ENCODE measurements around the gene GATAD2A.
"Not testable (repeated sequence)": the region's sequence is repeated elsewhere in the genome, so short reads cannot be mapped to it uniquely, and the experiment has no call there.

Gene GATAD2A

DNA sequence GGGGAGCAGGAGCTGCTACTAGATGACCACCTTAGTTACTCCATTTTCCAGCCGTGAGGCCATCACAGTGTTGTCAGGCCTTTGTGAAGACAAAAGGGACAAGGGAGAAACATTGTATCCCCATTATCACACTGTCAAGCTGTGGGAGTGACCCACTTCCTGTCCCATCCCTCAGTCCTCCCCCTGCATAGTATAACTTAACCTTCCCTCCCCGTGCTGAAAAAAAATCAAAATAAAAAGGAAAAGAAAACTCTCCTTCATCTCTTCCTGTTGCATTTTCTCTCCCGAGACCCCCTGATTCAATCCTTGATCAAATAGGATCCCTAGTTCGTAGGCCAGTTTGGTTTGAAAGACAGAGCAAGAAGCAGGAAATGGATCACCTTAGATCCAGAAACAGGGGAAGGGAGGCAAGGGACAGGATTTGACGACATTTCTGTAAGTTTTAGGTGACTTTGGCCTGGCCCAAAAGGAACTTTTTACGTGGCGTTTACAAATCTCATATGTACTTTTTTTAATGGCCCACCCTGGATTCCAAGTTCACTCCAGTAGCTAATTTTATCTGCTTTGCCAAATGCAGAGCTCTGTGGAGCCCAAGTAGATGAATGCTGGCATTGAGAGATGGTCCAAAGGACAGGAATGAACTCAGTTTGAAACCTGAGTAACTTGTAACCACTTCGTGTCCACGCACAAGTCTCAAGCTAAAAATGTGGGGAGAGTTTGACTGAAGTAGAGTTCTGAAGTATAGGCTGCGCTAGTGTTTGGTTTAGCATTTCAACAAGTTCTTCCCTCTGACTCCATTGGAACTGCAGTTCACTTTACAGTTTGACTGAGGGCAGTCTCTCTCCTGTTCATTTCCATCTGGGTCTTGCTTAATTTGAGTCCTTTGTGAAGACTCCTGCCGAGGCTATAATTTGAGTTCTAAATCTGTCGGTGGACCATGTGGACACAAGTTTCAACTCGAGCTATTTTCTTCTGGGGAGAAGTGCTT is 16.6 kb upstream of the GATAD2A start:
- DNase-seq, result no peak

DNA sequence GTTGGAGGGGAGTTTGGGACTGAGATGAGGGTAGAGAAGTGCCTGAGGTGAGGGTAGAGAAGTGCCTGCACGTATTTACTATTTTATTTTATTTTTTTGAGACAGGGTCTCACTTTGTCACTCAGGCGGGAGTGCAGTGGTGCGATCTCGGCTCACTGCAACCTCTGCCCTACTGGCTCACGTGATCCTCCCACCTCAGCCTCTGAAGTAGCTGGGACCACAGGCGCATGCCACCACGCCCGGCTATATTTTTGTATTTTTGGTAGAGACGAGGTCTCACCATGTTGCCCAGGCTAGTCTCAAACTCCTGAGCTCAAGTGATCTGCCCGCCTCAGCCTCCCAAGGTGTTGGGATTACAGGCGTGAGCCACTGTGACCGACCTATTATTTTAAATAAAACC is 15.8 kb upstream of the GATAD2A start:
- DNase-seq, result not testable (repeated sequence)

GRCh38 chr19:19394333-19394732 is 11.1 kb upstream of the GATAD2A start:
- not testable (repeated sequence) for DNase-seq

DNA sequence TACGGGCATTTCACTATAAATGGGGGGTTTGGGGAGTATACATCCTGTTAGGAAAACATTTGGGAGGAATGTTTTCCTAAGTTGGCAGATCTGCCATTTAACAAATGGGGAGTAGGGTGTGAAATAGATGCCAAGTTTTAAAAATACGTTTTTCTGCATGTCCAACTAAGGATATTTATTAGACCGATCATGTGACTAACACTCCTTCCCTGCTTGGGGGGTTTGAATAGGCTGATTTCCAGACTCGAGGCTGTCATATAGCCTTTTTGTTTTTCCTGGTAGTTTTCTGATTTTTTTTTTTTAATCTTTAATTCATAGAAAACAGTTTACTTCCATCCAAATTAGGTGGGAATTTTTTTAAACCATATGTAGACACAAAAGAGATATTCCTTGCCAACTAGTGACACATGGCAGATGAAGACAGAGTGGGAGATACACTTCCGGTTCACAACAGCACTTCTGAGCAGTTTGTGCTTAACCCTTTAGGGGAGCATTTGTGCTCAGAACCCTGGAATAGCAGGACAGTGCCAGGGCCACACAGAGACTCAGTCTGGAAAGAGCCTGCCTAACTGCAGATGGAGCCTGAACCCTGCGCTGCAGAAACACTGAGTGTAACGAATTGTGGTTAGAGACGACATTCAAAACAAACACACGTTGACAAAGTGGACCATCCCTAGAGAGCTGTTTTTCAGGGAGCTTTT is 5.6 kb upstream of the GATAD2A start:
- no peak for DNase-seq

DNA sequence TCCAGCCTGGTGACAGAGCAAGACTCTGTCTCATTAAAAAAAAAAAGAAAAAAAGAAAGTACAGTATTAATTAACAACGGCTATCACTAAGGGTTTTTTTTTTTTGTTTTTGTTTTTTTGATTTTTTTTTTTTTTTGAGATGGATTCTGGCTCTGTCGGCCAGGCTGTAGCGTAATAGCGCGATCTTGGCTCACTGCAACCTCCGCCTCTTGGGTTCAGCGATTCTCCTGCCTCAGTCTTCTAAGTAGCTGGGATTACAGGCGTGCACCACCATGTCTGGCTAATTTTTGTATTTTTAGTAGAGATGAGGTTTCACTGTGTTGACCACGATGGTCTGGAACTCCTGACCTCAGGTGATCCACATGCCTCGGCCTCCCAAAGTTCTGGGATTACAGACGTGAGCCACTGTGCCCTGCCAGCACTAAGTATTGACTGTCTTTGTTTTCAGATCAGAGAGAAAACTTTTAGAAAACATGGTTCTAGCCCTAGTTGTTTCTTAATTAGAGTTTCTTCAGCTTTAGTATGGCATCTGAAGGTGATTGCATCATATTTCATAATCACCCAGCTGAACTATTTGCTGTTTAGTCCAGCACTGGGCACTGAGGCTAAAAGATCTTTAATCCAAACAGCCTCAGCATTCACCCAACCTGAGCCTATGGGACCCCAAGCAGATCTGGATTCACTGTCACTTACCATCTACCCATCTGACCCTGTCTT is 2.7 kb upstream of the GATAD2A start:
- DNase-seq, result no peak

GRCh38 chr19:19403373-19403901 is 2.0 kb upstream of the GATAD2A start:
- peak in 1 of 2 experiments; percentile 33 for DNase-seq

- DNase-seq, result peak; percentile 12 to 38
These were observed 749 bp downstream of the GATAD2A start for GRCh38 chr19:19405971-19406877.

DNA sequence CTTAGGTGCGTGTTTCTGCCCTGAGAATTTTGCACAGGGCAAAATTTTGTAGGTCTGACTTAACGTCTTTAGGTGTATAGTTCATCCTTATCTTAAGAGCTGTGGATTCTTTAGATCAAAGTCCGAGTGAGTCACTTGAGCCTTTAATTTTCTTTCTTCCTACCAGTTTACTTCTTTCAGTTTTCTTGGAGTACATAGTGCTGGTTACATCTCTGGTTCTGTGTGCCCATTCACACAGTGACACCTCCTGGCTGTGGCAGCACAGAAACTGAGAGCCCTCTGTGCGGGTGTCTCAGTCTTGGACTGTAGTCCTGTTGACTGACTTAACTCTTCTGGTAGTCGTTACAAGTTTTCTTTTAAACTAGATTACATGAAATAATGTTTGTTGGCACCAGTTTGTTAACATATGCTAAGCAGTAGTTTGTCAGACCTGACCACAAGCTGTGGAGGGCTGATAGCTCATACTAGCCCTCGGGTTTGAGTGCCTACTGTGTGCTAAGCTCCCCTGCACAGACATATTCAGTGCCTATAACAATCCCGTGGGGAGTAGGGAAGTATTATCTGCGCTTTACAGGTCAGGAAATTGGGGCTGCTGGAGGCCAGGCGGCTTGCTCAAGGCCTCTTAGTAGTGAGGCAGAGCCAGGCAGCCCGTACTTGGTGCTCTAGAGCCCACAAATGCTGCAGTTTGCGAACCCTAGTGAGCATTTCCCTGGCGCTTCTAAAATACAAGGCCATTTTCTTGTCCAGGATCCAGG is 1.6 kb downstream of the GATAD2A start:
- DNase-seq, result no peak

DNA sequence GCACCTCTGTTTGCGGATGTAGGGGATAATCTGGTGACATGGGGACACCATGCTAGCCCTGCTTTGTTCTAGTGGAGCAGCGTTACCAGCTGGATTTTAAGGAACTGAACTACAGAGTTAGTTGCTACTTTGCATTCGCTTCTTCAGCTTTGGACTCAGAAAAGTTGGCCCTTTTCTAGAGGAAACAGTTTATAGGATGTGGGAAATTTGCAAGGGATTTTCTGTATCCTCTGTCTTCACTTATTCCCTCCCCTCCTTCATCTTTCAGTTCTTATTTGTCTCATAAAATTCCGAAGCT is 2.1 kb downstream of the GATAD2A start:
- DNase-seq, result no peak

- no peak for DNase-seq
These were observed 3.7 kb downstream of the GATAD2A start for GRCh38 chr19:19409205-19409604.

DNA sequence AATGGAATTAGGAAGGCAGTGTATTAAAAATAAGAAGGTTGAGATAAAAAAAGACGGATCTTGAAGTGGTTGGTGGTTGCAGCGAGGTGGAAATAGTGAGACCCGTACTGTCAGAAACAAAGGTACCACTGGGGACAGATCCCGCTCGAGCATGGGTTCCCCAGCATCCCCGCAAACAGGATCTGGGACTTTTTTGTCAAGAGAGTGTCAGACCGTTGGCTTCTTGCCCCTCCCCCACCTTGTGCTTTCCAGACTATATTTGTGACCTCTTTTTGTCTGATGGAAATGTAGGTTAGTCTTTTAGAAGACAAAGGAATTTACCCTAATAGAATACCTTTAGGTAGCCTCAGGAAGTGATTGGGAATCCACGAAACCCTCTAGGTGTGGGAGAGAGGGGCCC is 4.2 kb downstream of the GATAD2A start:
- no peak for DNase-seq

DNA sequence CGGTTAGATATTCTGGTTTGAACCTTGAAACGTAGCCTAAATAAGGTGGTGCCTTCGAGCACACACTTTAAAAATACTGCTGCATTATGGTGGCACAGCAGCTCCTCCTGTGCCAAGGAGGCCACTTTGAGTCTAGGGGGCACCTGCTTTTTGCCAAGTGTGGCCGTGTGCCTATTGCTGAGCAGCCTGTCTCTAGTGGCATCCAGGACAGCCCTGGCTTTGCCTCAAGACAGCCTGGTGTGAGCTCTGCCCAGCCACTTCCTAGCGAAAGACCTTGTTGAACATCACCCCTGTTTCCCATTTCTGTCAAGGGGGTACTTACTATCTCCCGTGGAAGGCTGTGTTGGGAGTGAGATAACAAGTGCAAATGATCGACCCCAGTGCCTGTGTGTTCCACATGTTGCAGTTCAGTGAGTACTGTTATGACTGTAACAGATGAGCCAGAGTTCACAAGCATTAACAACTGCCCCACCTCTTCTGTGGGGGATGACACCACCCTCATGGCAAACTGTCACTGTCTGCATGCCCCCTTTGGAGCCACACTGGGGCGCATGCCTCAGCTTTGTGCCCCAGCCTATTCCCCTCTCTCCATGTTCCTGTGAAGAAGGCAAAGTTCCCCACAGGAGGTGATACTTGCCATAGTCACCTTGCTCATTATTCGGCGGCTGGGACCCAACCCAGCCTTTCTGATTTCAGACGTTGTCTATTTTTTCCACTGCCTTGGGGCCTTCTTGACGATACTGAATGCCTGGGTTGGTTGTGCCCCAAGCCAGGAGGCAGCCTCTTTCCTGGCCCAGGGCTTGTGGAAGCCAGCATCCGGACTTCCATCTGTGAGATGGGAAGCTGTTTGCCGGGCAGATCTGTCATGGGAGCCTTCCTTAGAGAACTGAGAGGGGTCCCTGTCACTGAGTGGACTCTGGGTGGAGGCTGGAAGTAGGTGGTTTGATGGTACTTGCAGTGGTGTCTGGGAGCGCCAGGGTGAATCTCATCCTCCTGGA is 5.4 kb downstream of the GATAD2A start:
- DNase-seq, result no peak

DNA sequence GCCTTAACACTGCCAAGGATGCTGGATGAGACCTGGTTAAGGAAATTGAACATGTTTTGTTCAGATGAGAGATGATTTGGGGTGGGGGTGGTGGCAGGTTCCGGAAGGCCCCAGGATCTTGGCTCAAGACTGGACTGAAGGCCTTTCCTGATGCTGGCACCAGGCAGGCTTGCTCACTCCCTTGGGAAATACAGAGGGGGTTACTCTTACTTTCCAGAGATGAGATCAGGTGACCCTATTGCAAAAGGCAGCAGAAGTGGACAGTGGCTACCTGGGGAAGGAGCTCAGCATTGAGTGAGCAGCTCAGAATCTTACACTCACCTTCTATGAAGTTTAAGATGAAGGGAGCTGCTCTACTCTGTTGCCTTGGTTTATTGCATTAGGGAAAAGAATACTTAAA is 10.8 kb downstream of the GATAD2A start:
- DNase-seq, result no peak

GRCh38 chr19:19417046-19417445 is 11.6 kb downstream of the GATAD2A start:
- no peak for DNase-seq

DNA sequence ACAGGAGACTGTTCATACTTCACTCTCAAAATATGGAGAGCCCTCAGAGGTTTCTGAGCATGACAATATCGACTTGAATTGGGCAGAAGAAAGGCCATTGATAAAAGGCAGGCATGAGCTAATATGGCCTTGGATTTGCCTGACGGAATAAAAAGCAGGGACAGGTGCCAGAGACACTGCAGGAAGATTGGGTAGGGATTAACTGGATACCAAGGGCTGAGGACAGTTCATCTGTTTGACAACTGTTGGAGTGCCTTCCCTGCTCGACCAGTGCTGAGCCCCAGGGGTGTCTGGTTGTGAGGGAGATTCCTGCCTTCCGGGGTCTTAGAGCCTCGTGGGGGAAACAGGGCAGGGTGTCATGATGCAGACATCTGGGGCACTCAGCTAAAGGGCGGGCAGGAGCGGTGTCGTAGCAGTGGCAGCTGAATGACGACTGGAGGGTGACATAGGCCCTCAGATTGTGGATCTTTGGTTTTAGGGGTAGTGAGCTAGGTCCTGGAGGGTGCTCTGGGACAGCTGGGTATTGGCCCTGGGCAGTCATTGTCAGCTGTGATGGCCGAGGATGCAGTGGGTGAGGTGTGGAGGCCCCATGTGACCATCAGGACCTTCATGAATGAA is 12.3 kb downstream of the GATAD2A start:
- DNase-seq, result no peak

- DNase-seq, result no peak
These were observed 13.2 kb downstream of the GATAD2A start for GRCh38 chr19:19418555-19419260.

DNA sequence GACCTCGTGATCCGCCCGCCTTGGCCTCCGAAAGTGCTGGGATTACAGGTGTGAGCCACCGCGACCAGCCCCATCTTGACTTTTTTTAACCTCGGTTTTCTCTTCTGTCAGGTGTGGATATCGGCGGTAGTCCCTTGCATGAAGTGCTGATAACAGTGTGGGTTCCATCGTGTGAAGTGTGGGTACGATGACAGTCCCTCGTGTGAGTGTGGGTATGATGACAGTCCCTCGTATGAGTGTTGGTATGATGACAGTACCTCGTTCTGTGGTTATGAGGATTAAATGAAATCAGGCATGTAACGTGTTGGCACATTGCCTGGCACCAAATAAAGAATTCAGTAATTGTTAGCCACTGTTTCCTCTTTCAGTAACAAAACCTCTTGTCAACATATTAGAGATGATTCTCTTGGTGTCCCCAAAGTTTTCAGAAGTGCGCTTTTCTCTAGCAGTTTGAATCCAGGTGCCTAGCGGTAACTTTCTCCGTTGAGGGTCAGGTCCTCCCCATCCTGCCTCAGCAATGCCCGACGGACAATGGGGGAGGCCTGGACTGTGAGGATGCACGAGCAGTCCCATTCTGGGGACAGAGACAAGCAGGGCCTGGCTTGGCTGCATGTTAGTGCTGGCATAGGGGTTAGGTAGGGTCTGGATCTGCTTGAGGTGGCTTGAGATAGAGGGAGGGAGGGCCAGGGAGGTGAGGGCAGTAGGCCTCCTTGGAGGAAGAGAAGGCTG is 15.3 kb downstream of the GATAD2A start:
- DNase-seq, result peak in 1 of 2 experiments; percentile 15

GRCh38 chr19:19421299-19421696 is 15.8 kb downstream of the GATAD2A start:
- no peak for DNase-seq

All from NCI-H2081 (cell line).